Ascending aorta (tissue), 2 donors: Measurements from ENCODE around the gene ANXA9. TPM values are rescaled to one million over a fixed set of nuclear protein-coding genes. Genes with fewer than 3 reads are reported as not detected.

ENCODE experiments used
- DNase-seq, 2 donors: peaks; one replicate each; pipeline ENCODE4 v3.0.0-alpha.2; 2019; ENCODE audit warnings: low spot score in 2 of 2
- H3K27ac ChIP-seq, 2 donors: fragments of 200-600 bp; sonication (generic); one replicate each; pipeline ENCODE4 v1.5.1; 2016 to 2017; ENCODE audit warnings: mild to moderate bottlenecking in 1 of 2
- H3K27me3 ChIP-seq: fragments of 200-600 bp; sonication (generic); one replicate; pipeline ENCODE4 v1.5.1; 2017
- H3K36me3 ChIP-seq, 2 donors: fragments of 200-600 bp; sonication (generic); one replicate each; pipeline ENCODE4 v1.5.1; 2016
- H3K4me1 ChIP-seq, 2 donors: fragments of 200-600 bp; sonication (generic); one replicate each; pipeline ENCODE4 v1.5.1; 2016 to 2017; ENCODE audit warnings: mild to moderate bottlenecking in 1 of 2
- H3K4me3 ChIP-seq, 2 donors: fragments of 200-600 bp; sonication (generic); one replicate each; pipeline ENCODE4 v1.5.1; 2016 to 2017; ENCODE audit warnings: mild to moderate bottlenecking in 1 of 2
- H3K9me3 ChIP-seq, 2 donors: fragments of 200-600 bp; sonication (generic); one replicate each; pipeline ENCODE4 v1.5.1; 2016
- intact Hi-C: fragments of 100-400 bp; cut with DNase I; formaldehyde crosslinking; loops from one replicate; pipeline ENCODE4 v1.15.1; 2023
- total RNA-seq: library from RNA; depleted of rRNA; stranded (reverse); fragments of >200 nt; gene quantifications from one replicate; pipeline ENCODE4 v1.1.0, GENCODE V29; 2016
- TF ChIP-seq, protein P1 (sequence below), 3 experiments: fragments of 200-600 bp in 2 of 3; fragments of 450-650 bp in 1 of 3; sonication (generic) in 2 of 3; IDR thresholded peaks; one replicate each; pipeline ENCODE4 v1.5.1; 2016 to 2019; ENCODE audit warnings: antibody characterized with exemption in 3 of 3, mild to moderate bottlenecking in 1 of 3, moderate library complexity in 1 of 3

The ANXA9 gene
- total RNA-seq, 1 donor from 2014 or later = not detected

DNA sequence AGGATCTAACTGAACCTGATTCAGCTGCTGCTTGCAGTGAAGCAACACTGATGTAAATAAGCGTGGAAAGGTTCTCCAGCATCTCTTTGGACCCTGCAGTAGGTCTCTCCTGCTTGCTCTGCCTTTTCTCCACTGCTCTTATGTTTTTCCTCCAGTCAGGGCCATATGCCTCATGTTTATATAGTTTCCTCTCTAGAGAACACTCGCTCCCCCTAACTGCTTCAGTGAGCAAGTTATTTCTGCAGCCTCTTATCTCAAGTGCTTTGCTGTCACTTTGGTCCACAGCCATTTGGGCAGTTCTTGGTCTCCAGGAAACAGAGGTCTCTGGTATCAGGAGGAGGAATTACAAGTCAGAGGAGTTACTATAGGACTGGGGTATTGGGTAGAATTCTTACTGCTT is 31.4 kb downstream of the ANXA9 start:
- peaks cover 10% of the 10 kb centered on the region in 2 donors for H3K36me3 ChIP-seq
- H3K27ac ChIP-seq = peak overlapping the region; percentile 8 to 59
- no peaks in the 10 kb centered on the region for H3K27me3 ChIP-seq
- H3K4me1 ChIP-seq = peaks cover 0 to 17% of the 10 kb centered on the region in 2 donors
- TF ChIP-seq, protein P1, sequence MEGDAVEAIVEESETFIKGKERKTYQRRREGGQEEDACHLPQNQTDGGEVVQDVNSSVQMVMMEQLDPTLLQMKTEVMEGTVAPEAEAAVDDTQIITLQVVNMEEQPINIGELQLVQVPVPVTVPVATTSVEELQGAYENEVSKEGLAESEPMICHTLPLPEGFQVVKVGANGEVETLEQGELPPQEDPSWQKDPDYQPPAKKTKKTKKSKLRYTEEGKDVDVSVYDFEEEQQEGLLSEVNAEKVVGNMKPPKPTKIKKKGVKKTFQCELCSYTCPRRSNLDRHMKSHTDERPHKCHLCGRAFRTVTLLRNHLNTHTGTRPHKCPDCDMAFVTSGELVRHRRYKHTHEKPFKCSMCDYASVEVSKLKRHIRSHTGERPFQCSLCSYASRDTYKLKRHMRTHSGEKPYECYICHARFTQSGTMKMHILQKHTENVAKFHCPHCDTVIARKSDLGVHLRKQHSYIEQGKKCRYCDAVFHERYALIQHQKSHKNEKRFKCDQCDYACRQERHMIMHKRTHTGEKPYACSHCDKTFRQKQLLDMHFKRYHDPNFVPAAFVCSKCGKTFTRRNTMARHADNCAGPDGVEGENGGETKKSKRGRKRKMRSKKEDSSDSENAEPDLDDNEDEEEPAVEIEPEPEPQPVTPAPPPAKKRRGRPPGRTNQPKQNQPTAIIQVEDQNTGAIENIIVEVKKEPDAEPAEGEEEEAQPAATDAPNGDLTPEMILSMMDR (IDR thresholded peaks at IDR 0.05) = no peak
- no peak for DNase-seq
- H3K9me3 ChIP-seq = no peaks in the 10 kb centered on the region
- no peak overlapping the region for H3K4me3 ChIP-seq
- intact Hi-C loops = no loop called here

DNA sequence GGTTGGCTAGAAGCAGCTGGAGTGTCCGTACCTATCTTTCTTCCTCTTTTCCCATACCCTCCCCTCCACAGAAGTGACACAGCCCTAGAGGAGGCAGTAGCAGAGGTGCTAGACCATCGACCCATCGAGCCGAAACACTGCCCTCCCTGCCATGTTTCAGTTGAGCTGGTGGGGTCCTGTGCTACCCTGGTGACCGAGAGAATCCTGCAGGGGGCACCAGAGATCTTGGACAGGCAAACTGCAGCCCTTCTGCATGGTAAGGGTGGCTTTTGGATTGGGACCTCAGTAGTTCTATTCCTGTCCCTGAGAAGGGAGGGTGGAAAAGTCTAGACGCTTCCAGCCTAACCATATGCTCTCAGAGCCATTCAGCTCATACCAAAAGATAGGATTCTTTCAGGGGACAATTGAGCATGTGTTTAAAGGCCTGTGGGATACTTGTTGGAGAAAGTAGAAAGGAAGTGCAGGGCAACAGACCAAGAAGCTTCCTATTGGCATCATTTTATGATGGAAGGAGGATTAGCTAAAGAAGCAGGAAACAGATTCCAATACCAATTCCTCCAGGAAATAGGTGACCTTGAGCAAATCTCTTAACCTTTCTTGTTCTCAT is 42.6 kb downstream of the ANXA9 start:
- peak in 1 of 2 donors; percentile 92 for DNase-seq
- H3K27me3 ChIP-seq = no peaks in the 10 kb centered on the region
- TF ChIP-seq, protein P1 (IDR thresholded peaks at IDR 0.05) = peak; percentile 64 to 83 (median 80)
- no peaks in the 10 kb centered on the region for H3K9me3 ChIP-seq
- intact Hi-C loops = loop anchor here (1.0 to 5.0 kb wide), 3 partner anchors 35 to 132 kb away; partner anchors contain the start of genes CDC42SE1, GABPB2 and TNFAIP8L2
- peak overlapping the region; percentile 27 to 28 for H3K27ac ChIP-seq
- H3K4me3 ChIP-seq = no peak overlapping the region
- H3K4me1 ChIP-seq = no peaks in the 10 kb centered on the region
- H3K36me3 ChIP-seq = peaks cover 34 to 43% of the 10 kb centered on the region in 2 donors

DNA sequence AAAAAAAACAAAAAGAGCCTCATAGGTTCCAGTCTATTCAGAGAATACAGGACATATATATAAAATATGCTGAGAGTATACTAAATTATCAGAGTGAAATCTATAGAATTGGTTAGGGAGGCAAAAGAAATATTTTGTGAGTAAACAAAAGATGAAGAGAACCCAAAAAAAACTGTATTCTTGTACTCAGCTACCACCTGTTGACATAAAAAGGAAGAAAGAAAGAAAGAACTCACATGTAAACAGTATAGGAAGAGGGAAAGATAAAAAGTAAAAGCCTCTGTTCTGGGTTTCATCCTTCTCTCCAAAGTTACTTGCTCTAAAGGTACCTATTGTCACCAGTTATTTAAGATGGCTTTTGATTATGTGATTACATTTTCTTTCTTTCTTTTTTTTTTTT is 44.4 kb downstream of the ANXA9 start:
- Histone ChIP-seq H3K27ac (no peak overlapping the region), H3K36me3 (peaks cover 47 to 58% of the 10 kb centered on the region in 2 donors), H3K9me3 (no peaks in the 10 kb centered on the region), H3K27me3 (no peaks in the 10 kb centered on the region), H3K4me1 (no peaks in the 10 kb centered on the region), H3K4me3 (no peak overlapping the region)
- intact Hi-C loops = loop anchor here (5.0 kb wide), 1 partner anchor 46 kb away; the partner anchor contains the start of gene GABPB2
- no peak for DNase-seq
- TF ChIP-seq, protein P1 (IDR thresholded peaks at IDR 0.05) = no peak

DNA sequence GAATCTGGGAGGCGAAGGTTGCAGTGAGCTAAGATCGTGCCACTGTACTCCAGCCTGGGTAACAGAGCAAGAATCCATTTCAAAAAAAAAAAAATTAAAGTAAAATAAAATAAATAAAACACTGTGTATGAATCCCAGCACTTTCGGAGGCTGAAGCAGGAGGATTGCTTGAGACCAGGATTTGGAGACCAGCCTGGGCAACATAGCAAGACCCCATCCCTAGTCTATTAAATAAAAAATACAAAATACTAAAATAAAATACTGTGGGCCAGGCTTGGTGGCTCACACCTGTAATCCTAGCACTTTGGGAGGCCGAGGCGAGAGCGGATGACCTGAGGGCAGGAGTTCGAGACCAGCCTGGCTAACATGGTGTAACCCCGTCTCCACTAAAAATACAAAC is 50.1 kb downstream of the ANXA9 start:
- Histone ChIP-seq H3K4me1 (no peaks in the 10 kb centered on the region), H3K9me3 (no peaks in the 10 kb centered on the region), H3K4me3 (no peak overlapping the region), H3K27me3 (no peaks in the 10 kb centered on the region), H3K36me3 (peaks cover 46 to 78% of the 10 kb centered on the region in 2 donors), H3K27ac (no peak overlapping the region)
- TF ChIP-seq, protein P1 (IDR thresholded peaks at IDR 0.05) = no peak
- no peak for DNase-seq
- intact Hi-C loops = no loop called here

DNA sequence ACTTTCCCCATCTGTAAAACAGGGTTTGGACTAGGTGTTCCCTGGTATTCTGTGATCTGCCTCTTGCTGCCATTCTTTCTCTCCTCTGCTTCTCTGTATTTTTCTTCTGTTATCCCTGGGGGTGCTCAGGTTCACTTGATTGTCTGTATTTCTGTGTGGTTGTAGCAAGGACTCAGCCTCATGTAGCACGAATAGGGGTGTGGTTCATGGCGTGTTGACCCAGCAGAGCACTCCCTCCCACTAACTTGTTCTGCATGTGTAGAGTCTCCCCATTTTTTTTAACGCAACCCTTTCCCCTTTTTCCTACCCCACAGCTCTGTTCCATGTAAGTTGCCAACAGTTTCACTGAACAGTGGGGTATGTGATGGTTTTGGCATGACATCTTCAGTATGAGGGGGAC is 53.1 kb downstream of the ANXA9 start:
- Histone ChIP-seq H3K9me3 (no peaks in the 10 kb centered on the region), H3K4me3 (no peak overlapping the region), H3K27me3 (no peaks in the 10 kb centered on the region), H3K27ac (no peak overlapping the region), H3K36me3 (peaks cover 24 to 50% of the 10 kb centered on the region in 2 donors), H3K4me1 (no peaks in the 10 kb centered on the region)
- intact Hi-C loops = no loop called here
- TF ChIP-seq, protein P1 (IDR thresholded peaks at IDR 0.05) = no peak
- no peak for DNase-seq
